ENCODE results near the gene SPDYE5.
"Not testable (repeated sequence)": the region's sequence is repeated elsewhere in the genome, so short reads cannot be mapped to it uniquely, and the experiment has no call there.

GRCh38 chr7:75518842-75519241, 26.7 kb downstream of the SPDYE5 start:
- not testable (repeated sequence) for TF ChIP-seq EHMT2 (IDR thresholded peaks at IDR 0.05; ENCODE audit: low read depth); JUN (IDR thresholded peaks at IDR 0.05); KDM1A (IDR thresholded peaks at IDR 0.05; ENCODE audit: low read depth); HOXB5 (CRISPR knock-in tag; IDR thresholded peaks at IDR 0.05); POLR2A (IDR thresholded peaks at IDR 0.05; ENCODE audit: low read length); FOXS1 (CRISPR knock-in tag; IDR thresholded peaks at IDR 0.05); POLR2AphosphoS2 (conservative IDR thresholded peaks at IDR 0.05; ENCODE audit: low read length); BHLHE40 (IDR thresholded peaks at IDR 0.05; ENCODE audit: low read depth, low read length); MAX (IDR thresholded peaks at IDR 0.05); USF2 (IDR thresholded peaks at IDR 0.05)
- TF ChIP-seq, protein P1, sequence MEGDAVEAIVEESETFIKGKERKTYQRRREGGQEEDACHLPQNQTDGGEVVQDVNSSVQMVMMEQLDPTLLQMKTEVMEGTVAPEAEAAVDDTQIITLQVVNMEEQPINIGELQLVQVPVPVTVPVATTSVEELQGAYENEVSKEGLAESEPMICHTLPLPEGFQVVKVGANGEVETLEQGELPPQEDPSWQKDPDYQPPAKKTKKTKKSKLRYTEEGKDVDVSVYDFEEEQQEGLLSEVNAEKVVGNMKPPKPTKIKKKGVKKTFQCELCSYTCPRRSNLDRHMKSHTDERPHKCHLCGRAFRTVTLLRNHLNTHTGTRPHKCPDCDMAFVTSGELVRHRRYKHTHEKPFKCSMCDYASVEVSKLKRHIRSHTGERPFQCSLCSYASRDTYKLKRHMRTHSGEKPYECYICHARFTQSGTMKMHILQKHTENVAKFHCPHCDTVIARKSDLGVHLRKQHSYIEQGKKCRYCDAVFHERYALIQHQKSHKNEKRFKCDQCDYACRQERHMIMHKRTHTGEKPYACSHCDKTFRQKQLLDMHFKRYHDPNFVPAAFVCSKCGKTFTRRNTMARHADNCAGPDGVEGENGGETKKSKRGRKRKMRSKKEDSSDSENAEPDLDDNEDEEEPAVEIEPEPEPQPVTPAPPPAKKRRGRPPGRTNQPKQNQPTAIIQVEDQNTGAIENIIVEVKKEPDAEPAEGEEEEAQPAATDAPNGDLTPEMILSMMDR (IDR thresholded peaks at IDR 0.05), result not testable (repeated sequence)

Measured in A549 (cell line).